Sigmoid colon (tissue), 7 donors: ENCODE measurements around the gene NPAS4. TPM values are rescaled to one million over a fixed set of nuclear protein-coding genes. Genes with fewer than 3 reads are reported as not detected.
"Not testable (repeated sequence)": the region's sequence is repeated elsewhere in the genome, so short reads cannot be mapped to it uniquely, and the experiment has no call there.

ENCODE experiments used
- DNase-seq: peaks from one replicate; pipeline ENCODE4 v3.0.0-alpha.2; 2019
- H3K27ac ChIP-seq, 4 donors: fragments of 200-600 bp; sonication (generic); one replicate each; pipeline ENCODE4 v1.5.1; 2016 to 2019; ENCODE audit warnings: mild to moderate bottlenecking in 1 of 4
- H3K27me3 ChIP-seq, 3 donors: fragments of 200-600 bp; sonication (generic); one replicate each; pipeline ENCODE4 v1.5.1; 2019; ENCODE audit warnings: mild to moderate bottlenecking in 1 of 3
- H3K36me3 ChIP-seq, 4 donors: fragments of 200-600 bp; sonication (generic); one replicate each; pipeline ENCODE4 v1.5.1; 2016 to 2019
- H3K4me1 ChIP-seq, 4 donors: fragments of 200-600 bp; sonication (generic); one replicate each; pipeline ENCODE4 v1.5.1; 2017 to 2019
- H3K4me3 ChIP-seq, 4 donors: fragments of 200-600 bp; sonication (generic); one replicate each; pipeline ENCODE4 v1.5.1; 2017 to 2019; ENCODE audit warnings: mild to moderate bottlenecking in 2 of 4, moderate library complexity in 1 of 4
- H3K9me3 ChIP-seq, 4 donors: fragments of 200-600 bp in 3 of 4; sonication (generic) in 3 of 4; one replicate each; pipeline versions ENCODE4 v1.5.1 to v1.6.1; 2013 to 2019
- CTCF ChIP-seq, 4 experiments: fragments of 450-650 bp in 3 of 4; fragments of 200-600 bp in 1 of 4; IDR thresholded peaks; one replicate each; pipeline ENCODE4 v1.5.1; 2016 to 2019; ENCODE audit warnings: antibody characterized with exemption in 4 of 4, mild to moderate bottlenecking in 3 of 4, moderate library complexity in 2 of 4
- EP300 ChIP-seq, 4 donors: sonication (generic); formaldehyde crosslinking; IDR thresholded peaks; one replicate each; pipeline ENCODE4 v1.6.1; 2017; ENCODE audit warnings: antibody characterized with exemption in 4 of 4
- POLR2A ChIP-seq, 2 donors: fragments of 450-650 bp; IDR thresholded peaks; one replicate each; pipeline ENCODE4 v1.6.1; 2016; ENCODE audit warnings: antibody characterized with exemption in 2 of 2, mild to moderate bottlenecking in 2 of 2, moderate library complexity in 2 of 2
- POLR2AphosphoS5 ChIP-seq, 4 donors: sonication (generic); formaldehyde crosslinking; IDR thresholded peaks; one replicate each; pipeline ENCODE4 v1.6.1; 2017; ENCODE audit warnings: antibody characterized with exemption in 4 of 4
- WGBS, 2 donors: extraction: QIAGEN DNeasy Blood & Tissue Kit; methylation state at CpG; one replicate each; pipeline ENCODE4 v1.1.7; 2013; 5-methylcytosine and 5-hydroxymethylcytosine counted together
- intact Hi-C: fragments of 100-400 bp; cut with DNase I; formaldehyde crosslinking; loops from one replicate; pipeline ENCODE4 v1.15.1; 2023
- polyA plus RNA-seq, 3 donors: library from polyadenylated mRNA; stranded (reverse); fragments of 200-250 nt; gene quantifications; one replicate each; pipeline ENCODE4 v1.2.3, GENCODE V29; 2013
- total RNA-seq, 4 donors: library from RNA; depleted of rRNA; stranded (reverse); fragments of >200 nt; gene quantifications; one replicate each; pipeline ENCODE4 v1.1.0, GENCODE V29; 2016
- donor health status: healthy with polysubstance abuse.
- donor health status: Bipolar disorder and iron deficiency.
- donor health status: healthy.

The NPAS4 gene
- total and polyA plus RNA-seq, 7 donors, result 0.19 to 2.5 (median 0.71) TPM; not detected in 2

- Histone ChIP-seq H3K27me3 (no peaks in the 10 kb centered on the region), H3K4me3 (no peak overlapping the region), H3K36me3 (peaks cover 0 to 43% (median 16%) of the 10 kb centered on the region in 4 donors), H3K9me3 (no peaks in the 10 kb centered on the region), H3K27ac (no peak overlapping the region), H3K4me1 (peaks cover 0 to 2% (median under 1%) of the 10 kb centered on the region in 4 donors)
- intact Hi-C loops, result no loop called here
- DNase-seq, result no peak
- WGBS, 2 donors, result 90 to 93% methylated on average over 7 of the region's 7 CpGs
- TF ChIP-seq EP300 (IDR thresholded peaks at IDR 0.05), result no peak
- TF ChIP-seq POLR2A (IDR thresholded peaks at IDR 0.05), result no peak
- TF ChIP-seq CTCF (IDR thresholded peaks at IDR 0.05), result no peak
- TF ChIP-seq POLR2AphosphoS5 (IDR thresholded peaks at IDR 0.05), result no peak
Measured at GRCh38 chr11:66432597-66432996, 11.8 kb downstream of the NPAS4 start.

- no peaks in the 10 kb centered on the region for H3K27me3 ChIP-seq
- H3K9me3 ChIP-seq, result peaks cover 0 to 5% (median 0%) of the 10 kb centered on the region in 4 donors
- no peak for DNase-seq
- peak overlapping the region; percentile 83 to 90 (median 87) for H3K27ac ChIP-seq
- H3K4me1 ChIP-seq, result peaks cover 0 to 10% (median 8%) of the 10 kb centered on the region in 4 donors
- 2 to 8% methylated on average over 12 of the region's 12 CpGs for WGBS, 2 donors
- intact Hi-C loops, result loop anchor here (2.0 kb wide), 1 partner anchor 27 kb away; no protein-coding TSS in a partner anchor
- peaks cover 0 to 32% (median 16%) of the 10 kb centered on the region in 4 donors for H3K36me3 ChIP-seq
- peak overlapping the region; percentile 54 to 88 (median 74) for H3K4me3 ChIP-seq
- TF ChIP-seq POLR2AphosphoS5 (IDR thresholded peaks at IDR 0.05), result no peak
- TF ChIP-seq CTCF (IDR thresholded peaks at IDR 0.05), result no peak
- TF ChIP-seq POLR2A (IDR thresholded peaks at IDR 0.05), result no peak
- no peak for TF ChIP-seq EP300 (IDR thresholded peaks at IDR 0.05)
Measured at GRCh38 chr11:66437979-66438503, 17.2 kb downstream of the NPAS4 start.

- intact Hi-C loops, result loop anchor here (2.0 kb wide), 1 partner anchor 26 kb away; no protein-coding TSS in a partner anchor
- no peak for TF ChIP-seq POLR2A (IDR thresholded peaks at IDR 0.05)
- peak in 3 of 4 donors; percentile 24 to 62 (median 40) for TF ChIP-seq POLR2AphosphoS5 (IDR thresholded peaks at IDR 0.05)
- no peak for TF ChIP-seq EP300 (IDR thresholded peaks at IDR 0.05)
- peak; percentile 27 to 41 (median 38) for TF ChIP-seq CTCF (IDR thresholded peaks at IDR 0.05)
- Histone ChIP-seq H3K9me3 (peaks cover 0 to 7% (median 0%) of the 10 kb centered on the region in 4 donors), H3K27ac (peak within 1 kb of the TSS; percentile 83 to 90 (median 87)), H3K4me3 (peak within 1 kb of the TSS; percentile 54 to 88 (median 74)), H3K27me3 (no peaks in the 10 kb centered on the region), H3K36me3 (peaks cover 0 to 26% (median 16%) of the 10 kb centered on the region in 4 donors), H3K4me1 (peaks cover 0 to 10% (median 8%) of the 10 kb centered on the region in 4 donors)
- peak; percentile 91 for DNase-seq
- 8 to 9% methylated on average over 45 of the region's 45 CpGs for WGBS, 2 donors
Measured at GRCh38 chr11:66438504-66439466, 17.9 kb downstream of the NPAS4 start, which contains the start of gene MRPL11. MRPL11 (minus strand) TSS chr11:66438848; CDS start chr11:66438754, 94 bp downstream.

- H3K27ac ChIP-seq, intact Hi-C loops, H3K4me3 ChIP-seq, DNase-seq, H3K27me3 ChIP-seq, H3K4me1 ChIP-seq, H3K9me3 ChIP-seq: not testable (repeated sequence)
- 91% methylated on average over 29 of the region's 29 CpGs for WGBS, 2 donors
- H3K36me3 ChIP-seq, result peaks cover 0 to 18% (median 12%) of the 10 kb centered on the region in 4 donors
Measured at GRCh38 chr11:66440101-66440939, 19.5 kb downstream of the NPAS4 start.

GRCh38 chr11:66440940-66441282 is 20.1 kb downstream of the NPAS4 start:
- H3K36me3 ChIP-seq, result peaks cover 0 to 12% (median 6%) of the 10 kb centered on the region in 4 donors
- H3K4me1 ChIP-seq, H3K4me3 ChIP-seq, DNase-seq, H3K27me3 ChIP-seq, H3K27ac ChIP-seq, intact Hi-C loops, H3K9me3 ChIP-seq: not testable (repeated sequence)
- 90 to 95% methylated on average over 27 of the region's 27 CpGs for WGBS, 2 donors
